Measurements from ENCODE around the gene SPINK8. TPM values are rescaled to one million over a fixed set of nuclear protein-coding genes. Genes with fewer than 3 reads are reported as not detected.

The SPINK8 gene
- total RNA-seq, 4 donors from 2014 or later: not detected

- H3K4me3 ChIP-seq: no peak overlapping the region
- peaks cover 0 to 7% (median 0%) of the 10 kb centered on the region in 4 donors for H3K9me3 ChIP-seq
- H3K27me3 ChIP-seq: no peaks in the 10 kb centered on the region
- no peaks in the 10 kb centered on the region for H3K36me3 ChIP-seq
- H3K27ac ChIP-seq: no peak overlapping the region
- TF ChIP-seq CTCF (IDR thresholded peaks at IDR 0.05) (no peak), POLR2A (IDR thresholded peaks at IDR 0.05) (no peak)
- H3K4me1 ChIP-seq: no peaks in the 10 kb centered on the region
- DNase-seq: no peak
Observed at GRCh38 chr3:48353987-48354386, 20.5 kb upstream of the SPINK8 start.

GRCh38 chr3:48352546-48352945 lies 19.1 kb upstream of the SPINK8 start:
- TF ChIP-seq CTCF (IDR thresholded peaks at IDR 0.05) (no peak), POLR2A (IDR thresholded peaks at IDR 0.05) (no peak)
- Histone ChIP-seq H3K4me1 (no peaks in the 10 kb centered on the region), H3K36me3 (no peaks in the 10 kb centered on the region), H3K9me3 (peaks cover 0 to 3% (median 0%) of the 10 kb centered on the region in 4 donors), H3K4me3 (no peak overlapping the region), H3K27ac (no peak overlapping the region), H3K27me3 (no peaks in the 10 kb centered on the region)
- DNase-seq: no peak

GRCh38 chr3:48347500-48347899 lies 14.0 kb upstream of the SPINK8 start:
- TF ChIP-seq CTCF (IDR thresholded peaks at IDR 0.05) (no peak), POLR2A (IDR thresholded peaks at IDR 0.05) (no peak)
- no peaks in the 10 kb centered on the region for H3K27me3 ChIP-seq
- no peaks in the 10 kb centered on the region for H3K36me3 ChIP-seq
- no peaks in the 10 kb centered on the region for H3K4me1 ChIP-seq
- H3K4me3 ChIP-seq: no peak overlapping the region
- no peak overlapping the region for H3K27ac ChIP-seq
- DNase-seq: no peak
- no peaks in the 10 kb centered on the region for H3K9me3 ChIP-seq

- Histone ChIP-seq H3K27ac (no peak overlapping the region), H3K36me3 (no peaks in the 10 kb centered on the region), H3K27me3 (no peaks in the 10 kb centered on the region), H3K4me1 (no peaks in the 10 kb centered on the region), H3K9me3 (no peaks in the 10 kb centered on the region), H3K4me3 (no peak overlapping the region)
- TF ChIP-seq CTCF (IDR thresholded peaks at IDR 0.05) (no peak), POLR2A (IDR thresholded peaks at IDR 0.05) (no peak)
- no peak for DNase-seq
Observed at GRCh38 chr3:48345946-48346572, 12.6 kb upstream of the SPINK8 start.

GRCh38 chr3:48344867-48345507 lies 11.5 kb upstream of the SPINK8 start:
- H3K27ac ChIP-seq: no peak overlapping the region
- H3K4me3 ChIP-seq: no peak overlapping the region
- no peak for TF ChIP-seq CTCF (IDR thresholded peaks at IDR 0.05)
- TF ChIP-seq POLR2A (IDR thresholded peaks at IDR 0.05): no peak
- no peaks in the 10 kb centered on the region for H3K4me1 ChIP-seq
- no peaks in the 10 kb centered on the region for H3K36me3 ChIP-seq
- no peaks in the 10 kb centered on the region for H3K27me3 ChIP-seq
- no peak for DNase-seq
- no peaks in the 10 kb centered on the region for H3K9me3 ChIP-seq
